Cortex of kidney (tissue), 1 donor: ENCODE measurements around the gene RAB34.
"Not testable (repeated sequence)": the region's sequence is repeated elsewhere in the genome, so short reads cannot be mapped to it uniquely, and the experiment has no call there.

Source experiments
- DNase-seq: peaks from one replicate; lab custom pipeline; 2025; lab: John Stamatoyannopoulos, UW

Gene RAB34

GRCh38 chr17:28745786-28746411 is 28.2 kb upstream of the RAB34 start:
- no peak for DNase-seq

DNA sequence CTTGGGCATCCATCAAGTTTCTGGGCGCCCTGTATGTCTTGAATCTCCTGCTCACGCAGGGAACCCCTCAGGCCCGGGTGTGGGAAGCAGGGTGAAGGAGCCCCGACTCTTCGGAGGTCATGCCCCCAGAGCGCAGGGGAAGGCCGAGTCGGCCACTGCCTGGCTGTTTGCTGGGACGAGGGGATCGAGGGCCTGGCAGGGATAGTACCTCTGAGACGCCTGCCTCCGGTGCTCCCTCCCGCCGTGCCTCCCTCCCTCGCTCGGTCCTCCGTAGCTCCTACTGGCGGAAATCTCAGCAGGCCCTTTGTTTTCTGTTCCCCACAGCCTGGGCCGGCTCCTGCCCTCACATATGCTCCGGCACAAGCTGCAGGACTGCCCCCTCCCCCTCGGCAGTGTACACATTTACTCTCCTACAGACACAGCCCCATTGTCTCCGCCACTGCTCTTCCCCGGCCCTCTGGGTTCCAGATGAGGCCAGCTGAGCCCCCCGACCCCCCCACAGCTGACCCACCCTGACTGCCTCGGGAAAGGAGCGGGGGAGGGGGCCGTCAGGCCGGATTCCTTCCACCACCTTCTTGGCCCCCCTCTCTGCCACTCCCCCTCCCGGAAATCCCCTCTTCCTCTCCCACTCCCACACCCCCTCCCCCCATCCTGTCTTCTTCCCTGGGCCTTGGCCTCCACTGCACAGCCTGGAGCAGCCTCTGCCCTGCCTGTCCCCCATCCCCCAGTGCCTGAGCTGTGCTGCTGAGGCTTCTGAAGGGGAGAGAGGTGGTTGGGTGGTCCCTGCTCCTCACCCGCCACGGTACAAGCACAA is 27.5 kb upstream of the RAB34 start:
- no peak for DNase-seq

DNA sequence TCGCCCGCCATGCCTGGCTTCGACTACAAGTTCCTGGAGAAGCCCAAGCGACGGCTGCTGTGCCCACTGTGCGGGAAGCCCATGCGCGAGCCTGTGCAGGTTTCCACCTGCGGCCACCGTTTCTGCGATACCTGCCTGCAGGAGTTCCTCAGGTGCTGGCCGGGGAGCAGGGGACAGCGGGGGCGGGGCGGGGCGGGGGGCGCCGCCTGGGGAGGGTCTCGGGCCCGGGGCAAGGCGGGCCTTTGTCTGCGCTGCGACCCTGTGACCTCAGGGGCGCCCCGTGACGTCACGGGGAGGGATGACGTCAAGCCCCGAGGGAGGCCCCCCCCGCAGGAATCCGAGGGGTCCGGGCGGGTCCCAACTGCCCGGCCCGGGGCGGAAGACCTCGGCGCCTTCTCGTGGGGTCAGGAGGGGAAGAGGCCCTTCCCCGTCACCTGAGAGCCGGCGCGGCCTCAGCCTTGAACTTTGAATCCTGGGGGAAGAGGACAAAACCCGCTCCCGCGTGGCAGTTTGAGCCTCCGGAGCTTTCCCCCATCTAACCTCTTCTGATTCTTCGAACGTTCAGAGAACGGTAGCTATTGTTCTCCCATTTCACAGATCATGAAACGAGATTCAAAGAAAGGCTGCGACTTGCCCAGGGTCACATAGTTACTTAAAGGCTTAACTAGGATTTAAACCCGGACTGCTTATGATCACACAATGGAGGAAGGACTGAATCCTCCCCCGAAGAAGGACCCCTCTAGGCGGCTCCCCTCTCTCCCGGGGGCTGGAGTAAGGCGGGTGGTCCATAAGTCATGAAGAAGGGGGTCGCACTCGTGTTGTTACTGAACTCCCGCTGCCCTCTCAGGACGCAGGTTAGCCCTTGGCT is 26.7 kb upstream of the RAB34 start:
- no peak for DNase-seq

DNA sequence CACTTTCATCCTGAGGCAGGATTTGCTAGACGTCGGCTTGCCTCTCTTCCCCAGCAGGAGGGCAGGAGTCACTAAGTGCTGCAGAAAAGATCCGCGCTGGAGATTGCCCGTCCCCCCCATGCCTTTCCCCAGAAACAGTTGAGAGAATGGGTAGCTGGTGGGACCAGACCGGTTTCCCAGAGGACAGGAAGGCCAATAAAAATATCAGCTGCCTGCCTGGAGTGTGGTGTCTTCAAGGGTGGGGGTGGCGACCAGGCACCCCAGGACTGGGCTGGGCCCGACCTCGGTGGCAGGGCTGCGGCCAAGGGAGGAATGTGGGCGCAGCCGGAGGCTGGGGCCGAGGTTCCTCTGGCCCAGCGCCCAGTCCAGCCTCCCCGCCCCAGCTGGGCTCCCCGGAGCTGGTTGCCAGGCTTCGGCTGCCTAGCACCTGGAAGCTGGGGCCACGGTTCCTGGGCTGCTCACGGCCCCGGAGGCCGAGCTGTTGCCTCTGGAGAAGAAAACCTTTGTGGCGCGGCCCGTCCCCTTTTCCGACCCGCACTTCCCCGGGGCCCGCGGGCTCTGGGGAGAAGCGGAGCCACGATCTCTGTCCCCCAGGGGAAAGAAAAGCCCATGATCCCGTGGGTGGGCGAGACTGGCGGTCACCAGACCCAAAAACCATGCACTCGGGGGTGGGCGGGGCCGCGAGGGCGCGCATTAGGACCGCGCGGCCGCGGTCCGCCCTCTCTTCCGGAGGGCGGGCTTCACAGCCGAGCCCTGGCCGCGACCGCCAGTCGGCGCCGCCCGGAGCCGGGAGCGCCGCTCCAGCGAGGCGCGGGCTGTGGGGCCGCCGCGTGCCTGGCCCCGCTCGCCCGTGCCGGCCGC is 25.8 kb upstream of the RAB34 start, which contains the start of gene TRAF4:
Gene TRAF4 (plus strand): TSS at position 769 of the 861 bp plus-strand sequence. CDS start 102 bp downstream, outside the sequence.
- no peak for DNase-seq

DNA sequence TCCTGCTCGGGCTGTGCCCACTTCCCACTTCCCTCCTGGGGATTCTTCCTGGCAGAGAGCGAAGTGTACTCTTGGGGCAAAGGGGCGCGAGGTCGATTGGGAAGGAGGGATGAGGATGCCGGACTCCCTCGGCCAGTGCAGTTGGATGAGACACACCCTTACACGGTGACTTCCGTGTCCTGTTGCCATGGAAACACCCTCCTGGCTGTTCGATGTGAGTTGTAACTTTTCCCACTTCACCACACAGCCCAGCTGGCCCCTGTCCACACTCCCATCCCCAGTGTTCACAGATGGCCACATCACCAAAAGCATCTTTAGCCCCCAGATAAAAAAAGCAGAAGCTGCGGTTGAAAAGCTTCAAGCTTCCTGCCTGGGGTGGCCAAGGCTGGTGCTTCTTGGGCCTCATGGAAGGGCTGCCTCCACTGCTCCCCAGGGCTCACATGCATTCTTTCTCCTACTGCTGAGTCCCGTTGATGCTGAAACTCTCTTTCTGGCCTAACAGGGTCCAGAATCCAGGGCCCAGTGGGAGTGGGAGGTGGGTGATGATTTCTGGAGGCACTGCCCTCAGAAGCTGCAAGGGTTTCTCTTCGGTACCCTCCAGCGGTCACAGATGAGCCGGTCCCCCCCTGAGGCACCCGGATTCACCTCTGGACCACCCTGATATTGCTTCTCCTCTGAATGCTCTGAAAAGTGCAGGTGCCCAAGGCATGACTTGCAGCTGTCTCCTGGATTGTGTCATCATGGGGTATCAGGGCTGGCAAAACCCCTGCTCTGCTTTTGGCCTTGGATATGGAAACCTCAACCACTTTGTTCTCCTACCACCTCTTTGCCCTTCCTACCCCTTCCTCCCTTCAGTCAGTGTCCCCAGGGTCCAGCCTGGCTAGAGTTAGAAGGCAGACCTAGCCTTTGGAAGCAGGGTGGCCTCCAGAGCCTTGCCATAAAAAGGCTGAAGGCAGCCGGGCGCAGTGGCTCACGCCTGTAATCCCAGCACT is 24.0 kb upstream of the RAB34 start:
- DNase-seq: no peak

DNA sequence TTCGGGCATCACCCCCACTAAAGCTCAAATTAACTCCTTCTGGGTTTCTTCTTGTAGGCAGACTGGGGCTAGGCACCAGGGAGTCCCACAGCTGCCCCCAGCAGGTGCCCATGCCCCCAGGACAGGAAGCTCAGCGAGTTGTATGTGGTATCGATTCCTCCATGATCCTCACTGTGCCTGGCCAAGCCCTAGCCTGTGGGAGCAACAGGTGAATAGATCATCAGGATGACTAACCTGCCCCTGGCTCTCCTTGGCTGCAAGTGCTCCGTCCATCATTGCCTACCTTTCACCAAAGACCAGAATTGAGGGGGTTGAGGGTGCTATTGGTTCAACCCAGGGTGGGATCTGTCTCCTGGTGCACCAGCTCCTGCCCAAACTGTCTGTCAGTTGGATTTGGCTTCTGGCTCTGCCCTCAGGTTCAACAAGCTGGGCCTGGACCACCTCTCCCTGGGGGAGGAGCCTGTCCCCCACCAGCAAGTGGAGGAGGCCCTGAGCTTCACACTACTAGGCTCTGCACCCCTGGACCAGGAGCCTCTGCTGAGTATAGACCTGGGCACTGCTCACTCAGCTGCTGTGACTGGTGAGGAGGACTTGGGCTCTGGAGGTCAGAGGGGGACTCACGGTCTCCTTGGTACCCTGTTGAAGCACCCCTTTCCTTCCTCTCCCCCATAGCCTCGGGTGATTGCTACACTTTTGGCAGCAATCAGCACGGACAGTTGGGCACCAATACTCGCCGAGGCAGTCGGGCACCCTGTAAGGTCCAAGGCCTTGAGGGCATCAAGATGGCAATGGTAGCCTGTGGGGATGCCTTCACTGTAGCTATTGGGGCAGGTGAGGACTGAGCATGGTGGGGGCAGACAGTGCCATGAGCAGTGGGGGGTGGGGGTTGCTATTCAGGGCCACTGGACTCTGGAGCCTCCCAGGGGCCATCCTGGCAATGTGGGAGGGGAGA is 23.0 kb upstream of the RAB34 start:
- DNase-seq: no peak

DNA sequence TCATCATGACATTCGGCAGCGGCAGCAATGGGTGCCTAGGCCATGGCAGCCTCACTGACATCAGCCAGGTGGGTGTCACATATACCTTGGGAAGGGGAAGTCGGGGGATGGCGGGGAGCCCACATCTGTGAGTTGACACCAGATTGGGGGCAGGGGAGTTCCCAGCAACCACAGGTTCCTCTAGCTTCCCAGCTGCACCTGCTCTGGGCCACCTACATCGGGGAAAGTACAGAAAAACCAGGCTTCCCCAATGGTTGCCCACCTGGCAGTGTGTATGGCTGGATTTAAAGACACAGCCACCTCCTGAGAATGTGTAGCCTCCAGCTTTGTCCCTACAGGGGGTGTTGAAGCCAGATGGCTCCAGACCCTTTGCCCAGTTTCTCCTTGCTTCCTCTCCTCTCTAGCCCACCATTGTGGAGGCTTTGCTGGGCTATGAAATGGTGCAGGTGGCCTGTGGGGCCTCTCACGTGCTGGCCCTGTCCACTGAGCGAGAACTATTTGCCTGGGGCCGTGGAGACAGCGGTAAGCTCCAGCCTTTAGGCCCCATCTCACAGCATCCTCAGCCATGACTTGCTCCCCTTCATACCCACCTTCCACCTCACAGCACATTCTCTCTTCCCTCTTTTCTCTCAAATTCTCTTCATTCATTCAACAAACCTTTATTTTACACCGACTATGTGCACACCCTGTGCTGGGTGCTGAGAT is 21.2 kb upstream of the RAB34 start:
- no peak for DNase-seq

GRCh38 chr17:28737770-28738679 is 20.4 kb upstream of the RAB34 start:
- no peak for DNase-seq

- DNase-seq: no peak
Observed at GRCh38 chr17:28737316-28737715, 19.6 kb upstream of the RAB34 start.

DNA sequence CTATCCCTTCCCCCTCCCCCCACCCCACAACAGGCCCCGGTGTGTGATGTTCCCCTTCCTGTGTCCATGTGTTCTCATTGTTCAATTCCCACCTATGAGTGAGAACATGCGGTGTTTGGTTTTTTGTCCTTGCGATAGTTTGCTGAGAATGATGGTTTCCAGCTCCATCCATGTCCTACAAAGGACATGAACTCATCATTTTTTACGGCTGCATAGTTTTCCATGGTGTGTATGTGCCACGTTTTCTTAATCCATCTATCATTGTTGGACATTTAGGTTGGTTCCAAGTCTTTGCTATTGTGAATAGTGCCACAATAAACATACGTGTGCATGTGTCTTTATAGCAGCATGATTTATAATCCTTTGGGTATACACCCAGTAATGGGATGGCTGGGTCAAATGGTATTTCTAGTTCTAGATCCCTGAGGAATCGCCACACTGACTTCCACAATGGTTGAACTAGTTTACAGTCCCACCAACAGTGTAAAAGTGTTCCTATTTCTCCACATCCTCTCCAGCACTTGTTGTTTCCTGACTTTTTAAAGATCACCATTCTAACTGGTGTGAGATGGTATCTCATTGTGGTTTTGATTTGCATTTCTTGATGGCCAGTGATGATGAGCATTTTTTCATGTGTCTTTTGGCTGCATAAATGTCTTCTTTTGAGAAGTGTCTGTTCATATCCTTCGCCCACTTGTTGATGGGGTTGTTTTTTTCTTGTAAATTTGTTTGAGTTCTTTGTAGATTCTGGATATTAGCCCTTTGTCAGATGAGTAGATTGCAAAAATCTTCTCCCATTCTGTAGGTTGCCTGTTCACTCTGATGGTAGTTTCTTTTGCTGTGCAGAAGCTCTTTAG is 18.5 kb upstream of the RAB34 start:
- not testable (repeated sequence) for DNase-seq

DNA sequence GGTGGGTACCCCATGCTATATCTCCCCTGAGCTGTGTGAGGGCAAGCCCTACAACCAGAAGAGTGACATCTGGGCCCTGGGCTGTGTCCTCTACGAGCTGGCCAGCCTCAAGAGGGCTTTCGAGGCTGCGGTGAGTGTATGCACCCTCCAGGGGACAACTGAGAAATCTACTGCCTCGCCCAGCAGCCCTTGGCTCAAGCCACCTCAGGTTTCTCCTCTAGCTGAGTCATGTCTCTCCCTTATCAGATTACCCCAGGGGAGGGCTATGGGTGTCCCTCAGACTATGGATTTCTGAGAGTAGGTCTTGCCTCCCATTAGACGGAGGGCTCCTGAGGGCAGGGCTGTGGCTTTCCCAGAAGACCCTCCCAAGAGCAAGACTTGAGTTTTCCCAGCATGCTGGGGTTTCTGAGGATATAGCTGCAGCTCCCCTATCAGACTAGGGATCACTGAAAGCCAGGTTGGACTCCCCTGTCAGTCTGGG is 17.6 kb upstream of the RAB34 start:
- DNase-seq: no peak

GRCh38 chr17:28734712-28735241 is 17.1 kb upstream of the RAB34 start:
- no peak for DNase-seq

GRCh38 chr17:28733346-28733745 is 15.7 kb upstream of the RAB34 start:
- DNase-seq: no peak

DNA sequence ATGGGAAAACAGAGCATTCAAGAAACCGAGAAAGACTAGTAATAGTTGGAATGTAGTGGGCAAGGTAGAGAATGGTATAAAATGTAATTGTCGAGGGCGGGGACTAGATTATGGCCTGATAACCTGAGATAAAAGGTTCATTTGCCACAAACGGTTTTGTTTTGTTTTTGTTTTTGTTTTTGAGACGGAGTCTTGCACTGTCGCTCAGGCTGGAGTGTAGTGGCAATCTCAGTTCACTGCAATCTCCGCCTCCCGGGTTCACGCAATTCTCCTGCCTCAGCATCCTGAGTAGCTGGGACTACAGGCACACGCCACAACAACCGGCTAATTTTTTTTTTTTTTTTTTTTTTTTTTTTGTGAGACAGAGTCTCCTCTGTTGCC is 12.3 kb upstream of the RAB34 start:
- no peak for DNase-seq

- no peak for DNase-seq
Observed at GRCh38 chr17:28728364-28729200, 10.9 kb upstream of the RAB34 start, which contains the start of gene NEK8. Gene NEK8 (plus strand): TSS chr17:28728788. CDS start chr17:28728814, 26 bp downstream.
